ENCODE results near the gene CLDND1.

The CLDND1 gene

DNA sequence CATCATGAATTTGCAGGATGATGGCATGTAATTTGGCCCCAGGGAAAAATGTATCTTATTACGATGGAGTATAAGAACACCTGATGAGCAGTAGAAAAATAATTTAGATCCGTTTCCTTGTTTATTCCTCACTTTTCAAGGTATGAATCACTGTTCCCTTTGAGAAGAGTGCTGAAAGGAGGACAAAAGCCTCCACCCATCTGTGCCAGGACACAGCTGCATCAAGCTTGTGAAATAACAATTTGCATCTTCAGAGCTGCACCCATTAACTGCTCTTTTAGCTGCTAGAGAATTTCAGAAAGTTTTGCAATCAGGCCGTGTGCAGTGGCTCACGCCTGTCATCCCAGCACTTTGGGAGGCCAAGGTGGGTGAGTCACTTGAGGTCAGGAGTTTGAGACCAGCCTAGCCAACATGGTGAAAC lies 9.6 kb downstream of the CLDND1 start:
- no peak for DNase-seq

DNA sequence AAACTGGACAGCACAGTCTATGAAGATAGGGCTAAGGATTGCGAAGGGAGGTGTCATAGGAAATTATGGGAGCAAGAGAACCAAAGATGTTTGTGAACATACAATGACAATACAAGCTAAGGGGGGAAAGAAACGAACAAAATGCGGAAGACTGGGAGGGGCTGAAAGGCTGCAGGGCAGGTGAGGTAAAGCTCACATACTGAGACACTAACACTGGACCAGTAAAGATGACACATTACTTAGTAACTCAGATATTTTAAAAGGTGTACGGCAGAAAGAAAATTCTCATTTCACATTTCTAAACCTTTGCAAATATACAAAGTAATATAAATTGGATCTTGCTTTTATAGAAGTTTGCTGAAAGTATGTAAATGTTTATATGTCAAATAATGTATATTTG lies 10.1 kb downstream of the CLDND1 start:
- DNase-seq = no peak

GRCh38 chr3:98508582-98508981 lies 14.1 kb downstream of the CLDND1 start:
- no peak for DNase-seq

DNA sequence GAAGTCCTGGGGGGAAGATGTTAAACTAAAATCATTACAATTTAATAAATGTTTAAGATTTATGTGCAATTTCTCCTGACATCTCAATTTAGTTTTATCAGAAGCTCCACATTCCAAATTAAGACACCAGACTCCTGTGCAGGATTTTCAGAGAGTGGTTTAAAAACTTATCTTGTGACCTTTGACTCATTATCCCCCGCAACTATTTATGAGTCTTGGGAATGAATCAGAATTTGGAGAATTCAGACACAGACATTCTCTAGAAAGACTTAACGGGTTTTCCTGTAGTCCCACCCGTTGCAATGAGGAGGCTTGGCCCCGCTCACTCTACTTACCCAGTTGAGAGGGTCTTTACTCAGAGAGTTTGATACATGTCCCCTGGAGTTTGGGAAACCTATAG lies 18.2 kb downstream of the CLDND1 start:
- no peak for DNase-seq

- DNase-seq = no peak
Measured at GRCh38 chr3:98501863-98502576, 20.7 kb downstream of the CLDND1 start.

- DNase-seq = no peak
Measured at GRCh38 chr3:98501270-98501669, 21.4 kb downstream of the CLDND1 start.

- DNase-seq = no peak
Measured at GRCh38 chr3:98500019-98500418, 22.7 kb downstream of the CLDND1 start.

GRCh38 chr3:98497381-98497780 lies 25.3 kb downstream of the CLDND1 start, which contains the start of gene OR5K2:
Gene OR5K2, plus strand, starts transcription at chr3:98497681. Its CDS starts 0 bp downstream, at chr3:98497681.
- no peak for DNase-seq

DNA sequence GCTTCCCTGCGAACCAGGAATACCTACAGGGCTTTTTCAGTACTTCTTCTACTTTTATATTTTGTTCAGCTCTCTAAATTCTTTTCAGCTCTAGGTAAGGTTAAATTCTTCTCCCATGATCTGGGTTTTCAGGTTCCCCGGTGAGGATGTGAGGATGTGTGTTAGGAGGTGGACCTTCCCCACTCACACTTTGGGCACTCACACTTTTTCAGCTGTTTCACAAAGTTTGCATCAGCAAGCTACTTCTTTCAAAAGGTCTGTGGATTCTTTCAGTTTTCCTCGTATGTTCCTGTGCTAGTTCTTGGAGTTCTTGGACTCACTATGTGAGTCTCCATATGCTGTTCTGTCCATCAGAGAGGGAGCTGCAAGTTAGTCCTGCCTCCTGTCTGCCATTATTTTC lies 39.1 kb downstream of the CLDND1 start:
- DNase-seq = no peak

DNA sequence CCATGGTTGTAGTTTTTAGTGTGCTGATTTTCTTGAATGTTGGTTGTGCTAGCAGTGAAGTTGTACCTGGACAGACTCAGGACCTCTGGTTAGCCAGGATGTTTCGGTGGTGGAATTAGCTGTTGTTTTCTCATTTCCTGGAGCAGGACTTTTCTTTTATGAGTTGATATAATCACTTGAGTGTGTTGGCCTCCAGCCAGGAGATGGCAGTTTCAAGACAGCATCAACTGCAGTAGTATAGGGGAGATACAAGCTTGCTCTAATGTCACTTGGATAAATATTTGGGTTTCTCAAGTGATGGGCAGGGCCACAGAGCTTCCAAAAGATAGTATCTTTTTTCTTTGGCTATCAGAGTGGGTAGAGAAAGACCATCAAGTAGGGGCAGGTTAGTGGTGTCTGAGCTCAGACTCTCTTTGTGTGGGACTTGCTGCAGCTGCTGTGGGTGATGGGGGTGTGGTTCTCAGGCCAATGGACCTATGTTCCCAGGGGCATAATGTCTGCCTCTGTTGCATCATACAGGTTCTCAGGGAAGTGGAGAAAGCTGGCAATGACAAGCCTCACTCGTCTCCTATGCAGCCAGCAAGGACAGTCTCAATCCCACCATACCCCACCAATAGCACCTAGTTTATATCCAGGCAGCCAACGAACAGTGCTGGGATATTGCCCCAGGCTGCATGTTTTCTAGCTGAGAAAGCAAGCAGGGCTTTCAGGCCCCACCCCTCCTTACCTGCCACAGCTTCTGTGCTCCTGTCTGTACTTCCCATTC lies 39.8 kb downstream of the CLDND1 start:
- DNase-seq = no peak
